ENCODE measurements around the gene CYSRT1. TPM values are rescaled to one million over a fixed set of nuclear protein-coding genes. Genes with fewer than 3 reads are reported as not detected.

CYSRT1 gene
- total RNA-seq, 1 donor from 2014 or later, result 0.46 TPM

GRCh38 chr9:137190315-137190856 is 34.6 kb upstream of the CYSRT1 start:
- DNase-seq (ENCODE audit: low read depth, low spot score), result no peak

DNA sequence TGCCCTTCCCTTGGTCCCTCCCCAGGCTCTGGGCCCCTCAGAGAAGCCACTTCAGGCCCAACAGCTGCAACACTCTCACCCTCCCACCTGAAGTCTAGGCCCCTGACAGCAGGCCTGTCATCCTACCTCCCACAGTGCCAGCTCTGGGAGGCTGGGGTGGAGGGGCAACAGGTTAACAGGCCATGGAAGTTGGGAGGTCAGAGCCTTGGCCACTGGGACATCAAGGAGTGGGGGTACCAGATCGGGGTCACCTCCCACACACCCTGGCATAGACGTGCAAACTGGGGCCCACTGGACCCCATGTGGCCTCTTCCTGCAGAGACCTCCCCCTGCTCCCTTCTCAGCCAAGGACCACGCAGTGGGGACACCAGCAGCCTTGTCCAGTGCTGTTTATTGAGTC is 33.7 kb upstream of the CYSRT1 start:
- no peak for DNase-seq (ENCODE audit: low read depth, low spot score)

GRCh38 chr9:137191691-137192447 is 33.1 kb upstream of the CYSRT1 start:
- no peak for DNase-seq (ENCODE audit: low read depth, low spot score)

GRCh38 chr9:137192448-137192780 is 32.6 kb upstream of the CYSRT1 start:
- DNase-seq (ENCODE audit: low read depth, low spot score), result no peak

DNA sequence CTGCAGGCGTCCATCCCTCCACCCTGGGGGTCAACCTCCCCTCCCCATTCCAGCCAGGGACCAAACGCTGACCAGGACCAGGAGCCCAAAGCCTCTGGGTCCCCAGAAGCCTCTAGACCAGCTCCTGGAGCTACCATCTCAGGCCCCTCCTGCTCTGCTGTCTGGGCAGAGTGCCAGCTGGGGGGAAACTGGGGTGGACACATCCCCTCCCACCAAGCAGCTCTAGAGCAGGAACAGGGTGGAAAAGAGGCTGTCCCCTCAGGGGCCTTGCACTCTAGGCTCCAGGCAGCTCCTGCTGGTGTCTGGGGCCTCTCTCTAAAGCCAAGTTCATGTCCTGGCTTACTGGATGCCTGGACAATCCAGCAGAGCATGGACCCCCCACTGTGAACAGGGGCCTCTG is 32.1 kb upstream of the CYSRT1 start:
- no peak for DNase-seq (ENCODE audit: low read depth, low spot score)

- no peak for DNase-seq (ENCODE audit: low read depth, low spot score)
Measured at GRCh38 chr9:137193771-137194170, 31.2 kb upstream of the CYSRT1 start.

GRCh38 chr9:137194388-137194787 is 30.6 kb upstream of the CYSRT1 start:
- no peak for DNase-seq (ENCODE audit: low read depth, low spot score)

- DNase-seq (ENCODE audit: low read depth, low spot score), result no peak
Measured at GRCh38 chr9:137194909-137195308, 30.1 kb upstream of the CYSRT1 start.

DNA sequence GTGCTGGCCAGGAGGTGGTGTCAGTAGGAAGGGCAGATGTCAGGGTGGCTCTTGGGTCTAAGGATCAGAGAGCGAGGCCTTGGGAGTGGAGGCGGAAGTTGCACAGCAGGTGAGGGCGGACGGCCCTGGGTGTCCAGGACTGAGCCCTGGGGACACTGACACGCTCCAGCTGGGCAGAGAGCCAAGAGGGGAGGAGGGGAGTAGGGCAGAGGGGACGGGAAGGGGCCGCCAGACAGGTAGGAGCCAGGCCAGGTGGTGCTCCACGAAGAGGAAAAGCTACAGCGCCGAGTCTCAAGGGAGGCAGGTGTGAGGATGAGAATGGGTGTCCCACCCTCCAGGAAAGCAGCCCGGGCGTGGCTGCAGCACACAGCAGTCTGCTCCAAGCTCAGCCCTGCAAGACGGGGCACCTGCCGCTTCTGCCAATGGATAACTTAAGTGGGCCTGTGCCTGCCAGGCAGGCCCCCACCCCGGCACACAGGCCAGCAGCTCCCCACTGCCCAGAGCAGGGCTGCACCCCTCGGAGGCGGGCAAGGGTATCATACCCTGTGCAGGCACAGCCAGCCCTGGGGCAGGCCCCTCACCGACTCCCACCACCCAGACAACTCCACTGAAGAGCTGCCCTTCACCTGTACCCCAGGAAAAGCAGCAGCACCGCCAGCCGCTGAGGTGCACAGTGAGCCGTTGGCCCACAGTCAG is 29.3 kb upstream of the CYSRT1 start:
- no peak for DNase-seq (ENCODE audit: low read depth, low spot score)

GRCh38 chr9:137198051-137198901 is 26.7 kb upstream of the CYSRT1 start:
- no peak for DNase-seq (ENCODE audit: low read depth, low spot score)

DNA sequence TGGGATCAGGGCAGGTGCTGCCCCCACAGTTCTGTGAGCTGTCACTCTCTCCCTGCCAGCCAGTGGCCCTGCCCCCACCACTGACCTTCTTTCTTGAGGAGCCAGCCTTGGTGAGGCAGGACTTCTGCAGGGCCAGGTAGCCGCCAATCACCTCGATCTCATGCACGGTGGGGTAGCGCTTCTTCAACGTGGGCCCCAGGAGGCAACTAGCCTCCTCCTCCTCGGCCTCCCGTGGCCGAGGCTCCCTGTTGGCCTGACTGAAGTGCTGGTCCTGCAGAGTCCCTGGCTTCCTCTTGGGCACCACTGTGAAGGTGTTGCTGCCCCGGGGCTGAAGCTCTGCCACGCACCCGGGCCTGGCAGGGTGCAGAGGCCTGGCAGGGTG is 26.1 kb upstream of the CYSRT1 start:
- no peak for DNase-seq (ENCODE audit: low read depth, low spot score)

GRCh38 chr9:137199411-137200121 is 25.4 kb upstream of the CYSRT1 start:
- DNase-seq (ENCODE audit: low read depth, low spot score), result no peak

- peak; percentile 96 for DNase-seq (ENCODE audit: low read depth, low spot score)
Measured at GRCh38 chr9:137200311-137201204, 24.4 kb upstream of the CYSRT1 start, which contains the start of gene TPRN. TSS of gene TPRN (minus strand) at chr9:137200741. CDS start at chr9:137200711, 30 bp downstream.

- DNase-seq (ENCODE audit: low read depth, low spot score), result no peak
Measured at GRCh38 chr9:137201205-137201868, 23.6 kb upstream of the CYSRT1 start.

- no peak for DNase-seq (ENCODE audit: low read depth, low spot score)
Measured at GRCh38 chr9:137202966-137203365, 22.0 kb upstream of the CYSRT1 start.

GRCh38 chr9:137204731-137205125 is 20.2 kb upstream of the CYSRT1 start:
- no peak for DNase-seq (ENCODE audit: low read depth, low spot score)

DNA sequence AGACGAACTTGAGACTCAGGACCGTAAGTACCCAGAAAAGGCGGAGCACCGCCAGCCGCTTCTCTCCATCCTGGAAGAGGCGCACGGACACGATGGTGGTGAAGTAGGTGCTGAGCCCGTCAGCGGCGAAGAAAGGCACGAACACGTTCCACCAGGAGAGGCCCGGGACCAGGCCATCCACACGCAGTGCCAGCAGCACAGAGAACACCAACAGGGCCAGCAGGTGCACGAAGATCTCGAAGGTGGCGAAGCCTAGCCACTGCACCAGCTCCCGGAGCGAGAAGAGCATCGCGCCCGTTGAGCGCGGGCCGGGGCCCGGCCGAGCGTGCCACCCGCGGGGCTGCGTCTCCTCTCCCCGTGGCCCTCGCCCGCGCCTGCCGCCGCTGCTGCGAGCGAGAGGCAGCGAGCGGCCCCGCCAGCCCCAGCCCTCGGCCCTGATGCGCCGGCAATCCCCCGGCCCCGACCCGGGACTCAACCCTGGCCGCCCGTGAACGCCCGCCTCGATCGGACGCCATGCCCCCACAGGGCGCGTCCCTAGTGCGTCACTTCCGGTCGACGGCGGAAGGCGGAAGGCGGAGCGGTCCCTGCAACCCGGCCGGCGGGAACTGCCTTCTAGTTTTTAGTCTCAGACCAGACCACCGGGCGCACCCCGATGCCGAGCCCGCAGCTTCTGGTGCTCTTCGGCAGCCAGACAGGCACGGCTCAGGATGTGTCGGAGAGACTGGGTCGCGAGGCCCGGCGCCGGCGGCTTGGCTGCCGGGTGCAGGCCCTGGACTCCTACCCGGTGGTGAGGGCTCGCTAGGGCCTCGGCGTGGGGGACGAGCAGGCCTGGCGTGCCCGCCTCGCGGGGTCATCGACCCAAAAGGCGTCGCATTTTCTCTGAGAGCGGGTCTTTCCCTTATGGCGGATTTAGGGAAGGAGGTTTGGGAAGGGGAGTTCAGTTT is 19.6 kb upstream of the CYSRT1 start, which contains the start of the genes NDOR1 and TMEM203:
TSS of gene NDOR1 (plus strand) at position 575 of the 944 bp plus-strand sequence. CDS start at position 653, 78 bp downstream.
TSS of gene TMEM203 (minus strand) at position 523 of the 944 bp plus-strand sequence. CDS start at position 289, 234 bp downstream.
- DNase-seq (ENCODE audit: low read depth, low spot score), result peak; percentile 46

DNA sequence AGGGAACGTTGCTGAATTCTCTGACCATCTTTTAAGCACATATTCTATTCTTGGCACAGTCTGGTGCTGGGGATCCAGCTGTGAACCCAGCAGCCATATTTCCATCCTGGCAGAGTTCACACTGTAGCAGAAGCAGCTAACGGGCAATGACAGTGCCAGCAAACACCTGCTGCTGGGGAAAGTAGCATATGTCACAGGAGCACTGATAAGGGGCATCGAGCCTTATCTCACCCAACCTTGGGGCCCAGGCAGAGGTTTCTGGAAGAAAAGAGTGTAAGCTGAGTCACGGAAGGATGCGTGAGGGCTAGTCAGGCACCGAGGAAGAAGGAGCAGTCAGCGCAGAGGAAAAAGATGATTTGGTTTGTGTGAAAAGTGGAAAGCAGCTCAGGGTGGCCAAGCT is 18.4 kb upstream of the CYSRT1 start:
- no peak for DNase-seq (ENCODE audit: low read depth, low spot score)

Measured in pulmonary artery endothelial cell (primary cell).